ENCODE measurements around the gene OVAAL. TPM values are rescaled to one million over a fixed set of nuclear protein-coding genes. Genes with fewer than 3 reads are reported as not detected.

The OVAAL gene
- total RNA-seq, 2 experiments from 2014 or later, result not detected

DNA sequence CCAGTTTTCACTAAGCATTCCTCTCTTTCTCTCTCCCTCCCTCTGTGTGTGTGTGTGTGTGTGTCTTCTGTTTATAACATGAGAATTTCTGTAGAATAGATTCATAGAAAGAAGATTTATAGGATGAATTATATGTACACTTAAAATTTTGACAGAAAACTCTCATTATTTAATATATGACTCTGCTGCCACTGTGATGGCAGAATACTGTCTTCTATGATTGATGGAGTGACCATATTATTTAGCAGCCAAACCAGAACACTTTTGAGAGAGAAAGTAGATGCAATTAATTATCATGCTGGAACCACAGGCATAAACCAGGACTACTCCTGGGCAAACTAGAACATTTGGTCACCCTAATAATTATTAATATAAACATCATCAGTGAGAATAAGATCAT lies 38.8 kb downstream of the OVAAL start:
- ChIA-PET POLR2A (no interaction called here), CTCF (no interaction called here)

GRCh38 chr1:180598333-180598974 lies 39.7 kb downstream of the OVAAL start:
- ChIA-PET CTCF (no interaction called here), POLR2A (no interaction called here)

- ChIA-PET POLR2A (no interaction called here), CTCF (no interaction called here)
These were observed 41.6 kb downstream of the OVAAL start for GRCh38 chr1:180600343-180600742.

DNA sequence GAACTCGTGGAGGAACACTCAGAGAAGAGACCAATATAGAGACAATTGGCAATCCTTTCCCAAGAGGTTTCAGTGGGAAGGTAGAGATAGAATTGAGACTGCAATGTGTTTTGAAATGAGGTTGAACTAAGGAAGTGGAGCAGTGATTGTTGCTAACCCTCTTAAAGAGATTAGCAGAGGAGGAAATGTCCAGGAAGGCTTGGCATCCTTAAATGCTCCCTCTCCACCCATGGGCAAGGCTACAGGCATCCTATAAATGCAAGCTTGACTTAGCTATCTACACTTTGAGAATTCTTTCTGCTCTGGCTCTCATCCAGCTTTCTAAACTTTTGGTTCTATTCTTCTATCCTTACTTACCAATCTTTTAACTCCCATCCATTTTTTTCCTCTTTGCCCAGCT lies 42.7 kb downstream of the OVAAL start:
- ChIA-PET CTCF (interaction anchor here (0.6 kb wide), 1 partner anchor 12 kb away, joined by 4 read pairs; no protein-coding TSS in a partner anchor), POLR2A (no interaction called here)

DNA sequence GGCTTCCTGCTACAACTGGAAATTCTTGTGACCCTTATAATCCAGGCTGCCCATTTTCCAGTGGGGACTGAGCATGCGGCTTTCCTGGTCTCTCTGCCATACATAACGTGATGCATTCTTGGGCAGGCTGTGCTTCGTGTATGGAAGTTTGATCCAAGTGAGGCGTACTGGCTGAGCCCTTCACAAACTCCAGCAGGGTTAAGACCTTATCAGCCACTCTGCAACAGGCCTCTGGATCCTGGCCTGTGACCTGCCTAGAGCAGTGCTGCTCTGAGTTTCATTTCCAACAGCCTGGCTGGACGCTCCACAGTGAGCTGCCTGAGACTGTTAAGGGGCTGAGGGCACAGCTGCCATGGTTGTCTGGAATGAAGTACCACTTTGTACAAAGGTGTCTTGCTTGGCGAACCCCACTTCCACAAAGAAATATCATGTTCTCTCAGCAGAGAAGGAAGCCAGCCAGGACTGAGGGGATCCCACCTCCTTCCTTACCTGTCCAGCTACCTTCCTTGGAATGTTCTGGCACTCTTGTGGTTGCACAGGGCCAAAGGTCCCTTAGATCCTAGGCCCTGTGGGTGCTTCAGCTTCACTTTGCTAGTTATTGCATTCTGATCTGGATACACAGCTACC lies 44.6 kb downstream of the OVAAL start:
- POLR2A ChIA-PET, result no interaction called here
- CTCF ChIA-PET, result no interaction called here

GRCh38 chr1:180603850-180604226 lies 45.1 kb downstream of the OVAAL start:
- ChIA-PET CTCF (no interaction called here), POLR2A (no interaction called here)

DNA sequence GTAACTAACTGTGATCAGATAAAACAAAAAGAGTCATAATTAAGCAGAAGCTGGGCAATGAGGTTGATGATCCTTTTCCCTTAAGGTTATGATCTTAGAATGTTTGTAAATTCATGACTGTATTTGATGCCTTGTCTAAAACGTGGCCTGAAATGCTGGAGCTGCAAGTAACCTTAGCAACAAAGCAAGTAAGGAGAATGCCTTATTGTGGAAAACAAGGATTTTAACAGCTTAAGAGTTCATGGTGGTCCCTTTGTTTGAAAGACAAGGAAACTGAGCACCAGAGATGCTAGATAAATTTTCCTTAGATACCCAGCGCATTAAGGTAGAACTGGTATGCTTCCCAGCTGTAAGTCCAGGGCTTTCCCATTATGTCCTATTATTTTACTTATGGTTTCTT lies 47.4 kb downstream of the OVAAL start:
- ChIA-PET POLR2A (no interaction called here), CTCF (no interaction called here)

DNA sequence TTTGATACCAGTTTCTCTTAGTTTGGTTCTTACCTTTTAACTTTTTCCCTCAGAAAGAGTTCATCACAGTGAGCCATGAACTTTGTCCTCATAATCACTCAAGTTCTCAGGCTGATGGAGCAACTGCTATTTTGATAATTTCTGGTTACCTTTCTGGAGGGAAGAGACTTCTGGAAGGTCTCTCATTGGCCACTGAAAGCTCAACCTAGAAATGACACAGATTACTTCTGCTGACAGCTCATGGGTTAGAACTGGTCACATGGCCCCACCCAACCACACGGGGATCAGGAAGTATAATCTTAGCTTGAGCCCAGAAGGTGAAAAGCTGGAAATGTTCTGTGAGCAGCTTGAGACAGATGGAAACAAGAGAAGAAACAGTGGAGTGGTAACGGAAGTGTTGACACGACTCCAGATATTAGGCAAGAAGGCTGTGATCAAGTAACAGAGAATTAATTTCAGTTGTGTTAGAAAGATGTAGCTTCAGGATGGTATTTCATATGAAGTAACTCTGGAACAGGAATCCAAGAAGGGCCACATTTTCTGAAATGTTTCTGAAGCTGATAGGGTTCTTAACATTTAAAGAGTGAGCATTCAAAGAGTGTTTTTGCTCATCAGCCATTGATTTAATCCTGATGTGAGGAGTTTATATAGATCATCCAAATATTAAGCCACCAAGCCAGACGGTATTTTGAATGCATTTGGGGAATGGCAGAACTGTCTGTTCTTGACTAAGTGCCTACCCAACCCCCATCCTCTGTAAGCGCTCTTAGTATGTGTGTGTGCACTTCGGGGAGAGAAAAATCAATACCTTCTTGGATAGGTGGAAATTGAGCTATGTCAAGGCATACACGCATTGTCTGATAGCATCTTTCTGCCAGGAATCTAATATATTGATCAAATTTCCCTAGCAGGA lies 51.1 kb downstream of the OVAAL start:
- ChIA-PET CTCF (no interaction called here), POLR2A (no interaction called here)

- CTCF ChIA-PET, result no interaction called here
These were observed 51.8 kb downstream of the OVAAL start for GRCh38 chr1:180610556-180611015.

DNA sequence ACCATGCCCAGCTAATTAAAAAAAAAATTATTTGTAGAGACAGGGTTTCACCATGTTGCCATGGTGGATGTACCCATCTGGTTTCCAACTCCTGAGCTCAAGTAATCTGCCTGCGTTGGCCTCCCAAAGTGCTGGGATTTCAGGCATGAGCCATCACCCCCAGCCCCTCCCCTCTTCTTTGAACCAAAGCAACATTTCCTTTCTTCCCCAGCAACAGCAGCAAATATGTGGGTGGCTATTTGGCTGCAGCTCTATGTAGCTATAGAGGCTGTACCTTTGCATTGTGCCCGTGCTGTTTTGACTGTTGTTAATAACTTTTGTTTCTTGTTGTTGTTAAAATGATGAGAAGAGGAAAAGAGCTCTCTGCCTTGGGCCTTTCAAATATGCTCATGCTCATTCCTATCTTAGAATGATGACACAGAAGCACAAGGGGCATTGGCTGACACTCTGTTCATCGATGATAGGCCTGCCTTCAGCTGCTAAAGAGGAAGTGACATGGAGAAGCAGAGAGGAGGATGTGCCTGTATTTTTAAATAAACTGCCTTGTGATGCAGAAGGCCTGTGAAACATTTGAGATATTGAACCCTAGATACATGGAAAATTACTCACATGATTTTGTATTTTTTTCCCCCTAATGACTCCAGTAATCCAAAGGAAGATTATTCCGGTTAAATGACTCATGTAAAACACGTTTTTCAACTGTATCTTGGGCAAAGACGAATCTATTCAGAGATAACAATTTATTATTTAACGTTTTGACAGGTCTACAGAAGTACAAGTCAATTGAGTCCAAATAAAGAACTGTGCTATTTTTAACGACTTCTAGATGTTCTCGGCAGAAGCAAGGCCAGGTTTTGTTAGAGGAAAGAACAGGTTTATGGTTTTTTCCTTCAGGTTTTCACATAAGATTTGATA lies 52.5 kb downstream of the OVAAL start:
- POLR2A ChIA-PET, result no interaction called here
- CTCF ChIA-PET, result no interaction called here

More at GRCh38 chr1:180610556-180611015, 51.8 kb downstream of the OVAAL start:
- POLR2A ChIA-PET, result no interaction called here

DNA sequence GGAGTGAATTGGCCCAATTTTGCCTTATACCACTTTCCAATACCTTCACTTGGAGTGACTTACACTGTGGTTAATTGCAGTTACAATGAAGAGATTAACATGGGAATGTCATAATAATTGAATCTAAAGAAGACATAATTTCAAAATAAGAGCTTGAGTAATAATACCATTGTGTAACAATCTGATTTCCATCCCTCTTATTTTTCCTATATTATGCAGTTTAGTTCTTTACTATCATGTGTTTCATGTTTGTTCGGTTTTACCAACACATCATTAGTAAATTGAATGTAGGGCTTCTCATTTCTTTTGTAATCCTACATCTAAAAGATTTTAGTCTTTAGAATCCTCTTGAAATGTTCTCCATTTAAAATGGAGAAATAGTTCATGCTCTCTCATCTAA lies 53.9 kb downstream of the OVAAL start:
- CTCF ChIA-PET, result no interaction called here

GRCh38 chr1:180614730-180615129 lies 56.0 kb downstream of the OVAAL start:
- CTCF ChIA-PET, result no interaction called here
- POLR2A ChIA-PET, result no interaction called here

More for the DNA sequence above, 53.9 kb downstream of the OVAAL start:
- POLR2A ChIA-PET, result no interaction called here

GRCh38 chr1:180615493-180616290 lies 56.9 kb downstream of the OVAAL start:
- ChIA-PET CTCF (no interaction called here), POLR2A (no interaction called here)

Other genes starting within 250 kb of the OVAAL start
- gene ACBD6, start 56.4 kb upstream of the OVAAL start, total RNA-seq, result 10 to 100 TPM; 47.8 to 49.2 TPM
- 10 to 100 TPM; 20.7 to 22.1 TPM for gene XPR1, start 73.1 kb downstream of the OVAAL start, total RNA-seq